K562 (cell line): ENCODE data around the gene IGF2R. TPM values are rescaled to one million over a fixed set of nuclear protein-coding genes. Genes with fewer than 3 reads are reported as not detected.

Experiments
- EP300 ChIP-seq: IDR thresholded peaks from 2 replicates; pipeline ENCODE4 v1.6.1; 2012; ENCODE audit warnings: low read length, improper control_type of control experiment
- FOXA1 ChIP-seq: fragments of 450-650 bp; IDR thresholded peaks from 2 replicates; pipeline ENCODE4 v1.6.1; 2016; ENCODE audit warnings: mild to moderate bottlenecking, borderline replicate concordance
- GTF2E2 ChIP-seq: fragments of 200-800 bp; sonication (Bioruptor generic); IDR thresholded peaks from 2 replicates; pipeline ENCODE4 v1.6.1; 2016; ENCODE audit warnings: missing genetic modification characterization, missing compliant biosample characterization
- HMG20B ChIP-seq: fragments of 250-450 bp; sonication (Bioruptor Pico); IDR thresholded peaks from 2 replicates; pipeline ENCODE4 v1.5.0; 2021; ENCODE audit warnings: mild to moderate bottlenecking
- HNRNPH1 ChIP-seq: fragments of 200-400 bp; formaldehyde crosslinking; optimal IDR thresholded peaks from 2 replicates; pipeline ENCODE3; 2017; ENCODE audit warnings: low read depth, mild to moderate bottlenecking, low read length, moderate library complexity
- HNRNPUL1 ChIP-seq: fragments of 200-400 bp; formaldehyde crosslinking; IDR thresholded peaks from 2 replicates; pipeline ENCODE4 v1.6.1; 2017; ENCODE audit warnings: low read length
- REST ChIP-seq, 2 experiments: fragments of 450-650 bp; formaldehyde crosslinking in 1 of 2; IDR thresholded peaks; 2 replicates each; pipeline versions ENCODE4 v1.4.0 to v1.6.1; 2014 to 2020; ENCODE audit warnings: mild to moderate bottlenecking in 2 of 2, borderline replicate concordance in 1 of 2, low read depth in 1 of 2
- RNF2 ChIP-seq: sonication (generic); IDR thresholded peaks from 2 replicates; pipeline ENCODE4 v1.6.1; 2016
- TCF7L2 ChIP-seq: fragments of 150-350 bp; IDR thresholded peaks from 2 replicates; pipeline ENCODE4 v1.6.1; 2016; ENCODE audit warnings: low read depth, mild to moderate bottlenecking, low read length, moderate library complexity
- TEAD1 ChIP-seq, 2 experiments: fragments of 450-650 bp in 1 of 2; sonication (generic) in 1 of 2; formaldehyde crosslinking; IDR thresholded peaks; 2 replicates each; pipeline versions ENCODE4 v1.4.0 to v1.8.0; 2020 to 2022; ENCODE audit warnings: mild to moderate bottlenecking in 2 of 2, missing genetic modification reagents in 1 of 2
- TFAM ChIP-seq: fragments of 250-450 bp; sonication (Bioruptor Pico); conservative IDR thresholded peaks from 2 replicates; pipeline ENCODE4 v1.5.0; 2021; ENCODE audit warnings: mild to moderate bottlenecking, moderate library complexity
- TFAP4 ChIP-seq: sonication (generic); formaldehyde crosslinking; IDR thresholded peaks from 2 replicates; pipeline ENCODE4 v1.8.0; 2022; ENCODE audit warnings: missing genetic modification reagents, mild to moderate bottlenecking, moderate library complexity, borderline replicate concordance
- USF1 ChIP-seq: sonication (generic); formaldehyde crosslinking; IDR thresholded peaks from 2 replicates; pipeline ENCODE4 v1.9.0; 2022; ENCODE audit warnings: mild to moderate bottlenecking, missing genetic modification reagents
- ZNF134 ChIP-seq: fragments of 250-450 bp; sonication (Bioruptor Pico); conservative IDR thresholded peaks from 2 replicates; pipeline ENCODE4 v1.4.0; 2020
- ZNF24 ChIP-seq: fragments of 450-650 bp; IDR thresholded peaks from 2 replicates; pipeline ENCODE4 v1.6.1; 2016
- ZNF280A ChIP-seq: fragments of 450-650 bp; IDR thresholded peaks from 2 replicates; pipeline ENCODE4 v1.6.1; 2018; ENCODE audit warnings: mild to moderate bottlenecking, low read depth; ENCODE audit not compliant: partially characterized antibody
- polyA plus RNA-seq, 8 experiments: library from polyadenylated mRNA; depleted of rRNA in 4 of 8; stranded (reverse) in 5 of 8; unstranded in 3 of 8; fragments of >200 nt; fragmentation: Nextera tagmentation in 2 of 8; fragmentation: Illumina TruSeq in 1 of 8; extraction: Ambion mirVana in 2 of 8; extraction: Trizol in 1 of 8; gene quantifications; 2 replicates each; pipeline versions ENCODE4 v1.2.1 to v1.2.3, GENCODE V29; 2011 to 2014; ENCODE audit warnings: inconsistent platforms in 1 of 8, missing spikeins in 1 of 8
- total RNA-seq, 7 experiments: library from RNA; depleted of rRNA in 6 of 7; stranded (reverse); fragments of >200 nt in 6 of 7; fragmentation: Illumina TruSeq in 2 of 7; extraction: Trizol in 2 of 7; gene quantifications; 2 replicates each; pipeline versions ENCODE4 v1.2.1 to v1.2.3, GENCODE V29; 2011 to 2021; ENCODE audit warnings: low replicate concordance in 1 of 7

Gene IGF2R
- total and polyA plus RNA-seq, 9 of the 15 experiments (the other 6 are each of a cell fraction or from before 2014, with no cell fraction given), result 3.5 to 92.3 (median 34.5) TPM

GRCh38 chr6:160101277-160102205 is 132.7 kb downstream of the IGF2R start (continued):
- peak; percentile 99 for TF ChIP-seq EP300
- TF ChIP-seq TEAD1 (CRISPR knock-in tag; IDR thresholded peaks at IDR 0.05), result peak; percentile 92 to 97
- no peak for TF ChIP-seq HMG20B (CRISPR knock-in tag)
- TF ChIP-seq RNF2, result peak; percentile 99
- TF ChIP-seq ZNF134, result peak; percentile 45
- TF ChIP-seq USF1 (CRISPR knock-in tag), result 0 out of 2 replicates have a peak, but pooled peaks have one; percentile 5
- TF ChIP-seq GTF2E2 (tag), result peak; percentile 72; the same call in 1 of the 2 replicates
- TF ChIP-seq REST (IDR thresholded peaks at IDR 0.05; ENCODE audit: borderline replicate concordance), result peak; percentile 18; the same call in 1 of the 2 replicates
- no peak for TF ChIP-seq REST (CRISPR knock-in tag; IDR thresholded peaks at IDR 0.05; ENCODE audit: low read depth)
- TF ChIP-seq HNRNPUL1, result no peak
- TF ChIP-seq TCF7L2, result peak; percentile 40; the same call in 1 of the 2 replicates
- peak; percentile 94 for TF ChIP-seq TFAP4 (CRISPR knock-in tag)
- no peak for TF ChIP-seq FOXA1
- no peak for TF ChIP-seq ZNF280A
- TF ChIP-seq ZNF24, result peak; percentile 76; the same call in 1 of the 2 replicates
- no peak for TF ChIP-seq HNRNPH1
- TF ChIP-seq TFAM (CRISPR knock-in tag), result no peak
